ENCODE results near the gene TMEM154. TPM values are rescaled to one million over a fixed set of nuclear protein-coding genes. Genes with fewer than 3 reads are reported as not detected.

TMEM154 gene
- total and polyA plus RNA-seq, 4 donors: 1.6 to 18.9 (median 8.5) TPM

DNA sequence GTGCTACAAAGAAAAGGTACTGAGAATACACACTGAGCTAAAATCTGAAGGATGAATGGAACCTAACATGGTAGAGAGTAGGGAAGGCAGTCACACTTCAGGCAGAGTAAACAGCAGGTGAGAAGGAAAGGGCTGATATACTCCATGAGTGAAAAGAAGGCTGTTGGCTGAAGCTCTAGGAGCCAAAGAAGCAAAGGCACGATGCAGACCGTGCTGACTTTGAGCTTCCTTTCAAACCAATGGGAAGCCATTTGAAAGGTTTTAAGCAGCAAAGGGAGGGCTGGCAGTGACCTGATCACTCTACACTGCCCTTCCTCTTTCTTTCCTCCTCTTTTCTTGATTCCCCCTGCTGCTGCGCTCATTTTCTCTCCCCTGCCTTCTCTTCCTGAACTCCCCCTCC is 66.4 kb downstream of the TMEM154 start:
- Histone ChIP-seq H3K27me3 (ENCODE audit: control insufficient read depth in 3 of 3, insufficient read depth in 3 of 3, low read length in 2 of 3) (peaks cover 0 to 3% (median 0%) of the 10 kb centered on the region in 3 donors), H3K4me3 (no peak overlapping the region), H3K9ac (ENCODE audit: insufficient read depth in 1 of 2, low read length in 2 of 2) (no peak overlapping the region), H3K9me3 (ENCODE audit: control insufficient read depth in 4 of 4, insufficient read depth in 3 of 4, low read length in 3 of 4) (no peaks in the 10 kb centered on the region), H3K4me1 (ENCODE audit: control insufficient read depth in 5 of 5, insufficient read depth in 5 of 5, low read length in 5 of 5) (no peaks in the 10 kb centered on the region), H3K36me3 (ENCODE audit: control insufficient read depth in 4 of 4, insufficient read depth in 4 of 4, low read length in 4 of 4) (no peaks in the 10 kb centered on the region), H3K27ac (ENCODE audit: low read depth in 1 of 2, low read length in 1 of 2) (no peak overlapping the region)
- DNase-seq: no peak
- no peak for TF ChIP-seq CTCF (IDR thresholded peaks at IDR 0.05; ENCODE audit: control extremely low read depth, extremely low read depth)
- no peak for ATAC-seq (ENCODE audit: insufficient read depth, low FRiP score)
- WGBS, 2 donors: 69 to 77% methylated on average over 3 of the region's 3 CpGs

- H3K9ac ChIP-seq (ENCODE audit: insufficient read depth in 1 of 2, low read length in 2 of 2): no peak overlapping the region
These were observed 69.7 kb downstream of the TMEM154 start for GRCh38 chr4:152610131-152610530.

GRCh38 chr4:152609481-152609880 is 70.3 kb downstream of the TMEM154 start:
- WGBS, 2 donors: 94 to 98% methylated on average over 4 of the region's 4 CpGs
- ATAC-seq (ENCODE audit: insufficient read depth, low FRiP score) (no peak), DNase-seq (no peak)
- Histone ChIP-seq H3K36me3 (ENCODE audit: control insufficient read depth in 4 of 4, insufficient read depth in 4 of 4, low read length in 4 of 4) (no peaks in the 10 kb centered on the region), H3K27ac (ENCODE audit: low read depth in 1 of 2, low read length in 1 of 2) (no peak overlapping the region), H3K27me3 (ENCODE audit: control insufficient read depth in 3 of 3, insufficient read depth in 3 of 3, low read length in 2 of 3) (peaks cover 0 to 3% (median 0%) of the 10 kb centered on the region in 3 donors), H3K9ac (ENCODE audit: insufficient read depth in 1 of 2, low read length in 2 of 2) (no peak overlapping the region), H3K4me3 (no peak overlapping the region), H3K9me3 (ENCODE audit: control insufficient read depth in 4 of 4, insufficient read depth in 3 of 4, low read length in 3 of 4) (no peaks in the 10 kb centered on the region), H3K4me1 (ENCODE audit: control insufficient read depth in 5 of 5, insufficient read depth in 5 of 5, low read length in 5 of 5) (peaks cover 0 to 23% (median 0%) of the 10 kb centered on the region in 5 donors)
- TF ChIP-seq CTCF (IDR thresholded peaks at IDR 0.05; ENCODE audit: control extremely low read depth, extremely low read depth): no peak

More at GRCh38 chr4:152610131-152610530, 69.7 kb downstream of the TMEM154 start:
- Histone ChIP-seq H3K9me3 (ENCODE audit: control insufficient read depth in 4 of 4, insufficient read depth in 3 of 4, low read length in 3 of 4) (no peaks in the 10 kb centered on the region), H3K4me3 (no peak overlapping the region), H3K27ac (ENCODE audit: low read depth in 1 of 2, low read length in 1 of 2) (no peak overlapping the region), H3K27me3 (ENCODE audit: control insufficient read depth in 3 of 3, insufficient read depth in 3 of 3, low read length in 2 of 3) (peaks cover 0 to 3% (median 0%) of the 10 kb centered on the region in 3 donors), H3K4me1 (ENCODE audit: control insufficient read depth in 5 of 5, insufficient read depth in 5 of 5, low read length in 5 of 5) (peaks cover 0 to 23% (median 0%) of the 10 kb centered on the region in 5 donors), H3K36me3 (ENCODE audit: control insufficient read depth in 4 of 4, insufficient read depth in 4 of 4, low read length in 4 of 4) (no peaks in the 10 kb centered on the region)
- TF ChIP-seq CTCF (IDR thresholded peaks at IDR 0.05; ENCODE audit: control extremely low read depth, extremely low read depth): no peak
- ATAC-seq (ENCODE audit: insufficient read depth, low FRiP score) (no peak), DNase-seq (peak in 1 of 3 donors; percentile 44)

DNA sequence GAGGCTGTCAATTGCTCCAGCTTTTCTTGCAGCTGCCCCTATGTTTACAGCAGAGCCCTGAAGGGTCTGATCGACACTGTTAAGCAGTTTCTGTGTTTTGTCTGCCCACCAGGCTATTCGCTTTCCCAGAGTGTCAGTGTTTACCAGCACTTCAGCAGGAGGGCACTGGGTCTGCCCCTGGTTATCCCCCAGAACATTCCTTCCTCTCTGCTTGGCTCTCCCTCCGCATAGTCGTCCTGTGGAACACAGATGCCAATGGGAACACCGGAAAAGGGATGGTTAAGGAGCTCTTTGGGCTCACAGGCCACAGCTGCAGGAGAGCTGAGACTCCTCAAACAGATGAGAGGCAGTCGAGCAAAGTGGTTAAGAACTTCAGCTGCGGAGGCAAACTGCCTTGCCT is 72.6 kb downstream of the TMEM154 start:
- DNase-seq (no peak), ATAC-seq (ENCODE audit: insufficient read depth, low FRiP score) (no peak)
- whole genome bisulfite sequencing, 2 donors: 41 to 63% methylated on average over 7 of the region's 7 CpGs

More for the DNA sequence above, 72.6 kb downstream of the TMEM154 start:
- no peak overlapping the region for H3K27ac ChIP-seq (ENCODE audit: low read depth in 1 of 2, low read length in 1 of 2)
- H3K9me3 ChIP-seq (ENCODE audit: control insufficient read depth in 4 of 4, insufficient read depth in 3 of 4, low read length in 3 of 4): no peaks in the 10 kb centered on the region
- H3K4me1 ChIP-seq (ENCODE audit: control insufficient read depth in 5 of 5, insufficient read depth in 5 of 5, low read length in 5 of 5): peaks cover 0 to 23% (median 0%) of the 10 kb centered on the region in 5 donors
- H3K27me3 ChIP-seq (ENCODE audit: control insufficient read depth in 3 of 3, insufficient read depth in 3 of 3, low read length in 2 of 3): no peaks in the 10 kb centered on the region
- H3K4me3 ChIP-seq: no peak overlapping the region
- TF ChIP-seq CTCF (IDR thresholded peaks at IDR 0.05; ENCODE audit: control extremely low read depth, extremely low read depth): no peak
- H3K36me3 ChIP-seq (ENCODE audit: control insufficient read depth in 4 of 4, insufficient read depth in 4 of 4, low read length in 4 of 4): no peaks in the 10 kb centered on the region
- H3K9ac ChIP-seq (ENCODE audit: insufficient read depth in 1 of 2, low read length in 2 of 2): no peak overlapping the region

Data from lung (tissue), 12 donors.